WTC11 (cell line): ENCODE results near the gene INMT.

Experiments
- GABPB1 ChIP-seq: sonication (generic); formaldehyde crosslinking; IDR thresholded peaks from 2 replicates; pipeline ENCODE4 v1.8.1; 2023; ENCODE audit warnings: mild to moderate bottlenecking, missing genetic modification reagents
- NFYB ChIP-seq: sonication (generic); formaldehyde crosslinking; conservative IDR thresholded peaks from 2 replicates; pipeline ENCODE4 v1.8.0; 2022; ENCODE audit warnings: low read depth, missing genetic modification reagents
- SP1 ChIP-seq: sonication (generic); formaldehyde crosslinking; conservative IDR thresholded peaks from 2 replicates; pipeline ENCODE4 v1.8.1; 2022; ENCODE audit warnings: missing genetic modification reagents
- TEAD4 ChIP-seq: sonication (generic); formaldehyde crosslinking; IDR thresholded peaks from 2 replicates; pipeline ENCODE4 v1.8.0; 2022; ENCODE audit warnings: mild to moderate bottlenecking, missing genetic modification reagents
- TF ChIP-seq, protein P1 (sequence below): fragments of 200-600 bp; IDR thresholded peaks from 2 replicates; pipeline ENCODE4 v1.8.0; 2022; ENCODE audit warnings: antibody characterized with exemption
- TF ChIP-seq, protein P2 (sequence below): fragments of 250-450 bp; sonication (Bioruptor Pico); IDR thresholded peaks from 2 replicates; pipeline ENCODE4 v1.9.0; 2021; ENCODE audit warnings: mild to moderate bottlenecking
- TF ChIP-seq, protein P3 (sequence below): sonication (generic); formaldehyde crosslinking; IDR thresholded peaks from 2 replicates; pipeline ENCODE4 v1.8.1; 2022; ENCODE audit warnings: missing genetic modification reagents, borderline replicate concordance

GRCh38 chr7:30782690-30783089 is 30.8 kb downstream of the INMT start:
- TF ChIP-seq, protein P1, sequence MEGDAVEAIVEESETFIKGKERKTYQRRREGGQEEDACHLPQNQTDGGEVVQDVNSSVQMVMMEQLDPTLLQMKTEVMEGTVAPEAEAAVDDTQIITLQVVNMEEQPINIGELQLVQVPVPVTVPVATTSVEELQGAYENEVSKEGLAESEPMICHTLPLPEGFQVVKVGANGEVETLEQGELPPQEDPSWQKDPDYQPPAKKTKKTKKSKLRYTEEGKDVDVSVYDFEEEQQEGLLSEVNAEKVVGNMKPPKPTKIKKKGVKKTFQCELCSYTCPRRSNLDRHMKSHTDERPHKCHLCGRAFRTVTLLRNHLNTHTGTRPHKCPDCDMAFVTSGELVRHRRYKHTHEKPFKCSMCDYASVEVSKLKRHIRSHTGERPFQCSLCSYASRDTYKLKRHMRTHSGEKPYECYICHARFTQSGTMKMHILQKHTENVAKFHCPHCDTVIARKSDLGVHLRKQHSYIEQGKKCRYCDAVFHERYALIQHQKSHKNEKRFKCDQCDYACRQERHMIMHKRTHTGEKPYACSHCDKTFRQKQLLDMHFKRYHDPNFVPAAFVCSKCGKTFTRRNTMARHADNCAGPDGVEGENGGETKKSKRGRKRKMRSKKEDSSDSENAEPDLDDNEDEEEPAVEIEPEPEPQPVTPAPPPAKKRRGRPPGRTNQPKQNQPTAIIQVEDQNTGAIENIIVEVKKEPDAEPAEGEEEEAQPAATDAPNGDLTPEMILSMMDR, result no peak
- TF ChIP-seq GABPB1 (CRISPR knock-in tag), result no peak
- no peak for TF ChIP-seq SP1 (CRISPR knock-in tag)
- TF ChIP-seq, protein P2, sequence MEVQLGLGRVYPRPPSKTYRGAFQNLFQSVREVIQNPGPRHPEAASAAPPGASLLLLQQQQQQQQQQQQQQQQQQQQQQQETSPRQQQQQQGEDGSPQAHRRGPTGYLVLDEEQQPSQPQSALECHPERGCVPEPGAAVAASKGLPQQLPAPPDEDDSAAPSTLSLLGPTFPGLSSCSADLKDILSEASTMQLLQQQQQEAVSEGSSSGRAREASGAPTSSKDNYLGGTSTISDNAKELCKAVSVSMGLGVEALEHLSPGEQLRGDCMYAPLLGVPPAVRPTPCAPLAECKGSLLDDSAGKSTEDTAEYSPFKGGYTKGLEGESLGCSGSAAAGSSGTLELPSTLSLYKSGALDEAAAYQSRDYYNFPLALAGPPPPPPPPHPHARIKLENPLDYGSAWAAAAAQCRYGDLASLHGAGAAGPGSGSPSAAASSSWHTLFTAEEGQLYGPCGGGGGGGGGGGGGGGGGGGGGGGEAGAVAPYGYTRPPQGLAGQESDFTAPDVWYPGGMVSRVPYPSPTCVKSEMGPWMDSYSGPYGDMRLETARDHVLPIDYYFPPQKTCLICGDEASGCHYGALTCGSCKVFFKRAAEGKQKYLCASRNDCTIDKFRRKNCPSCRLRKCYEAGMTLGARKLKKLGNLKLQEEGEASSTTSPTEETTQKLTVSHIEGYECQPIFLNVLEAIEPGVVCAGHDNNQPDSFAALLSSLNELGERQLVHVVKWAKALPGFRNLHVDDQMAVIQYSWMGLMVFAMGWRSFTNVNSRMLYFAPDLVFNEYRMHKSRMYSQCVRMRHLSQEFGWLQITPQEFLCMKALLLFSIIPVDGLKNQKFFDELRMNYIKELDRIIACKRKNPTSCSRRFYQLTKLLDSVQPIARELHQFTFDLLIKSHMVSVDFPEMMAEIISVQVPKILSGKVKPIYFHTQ (CRISPR knock-in tag), result no peak
- TF ChIP-seq NFYB (CRISPR knock-in tag), result no peak
- TF ChIP-seq TEAD4 (CRISPR knock-in tag), result no peak
- TF ChIP-seq, protein P3, sequence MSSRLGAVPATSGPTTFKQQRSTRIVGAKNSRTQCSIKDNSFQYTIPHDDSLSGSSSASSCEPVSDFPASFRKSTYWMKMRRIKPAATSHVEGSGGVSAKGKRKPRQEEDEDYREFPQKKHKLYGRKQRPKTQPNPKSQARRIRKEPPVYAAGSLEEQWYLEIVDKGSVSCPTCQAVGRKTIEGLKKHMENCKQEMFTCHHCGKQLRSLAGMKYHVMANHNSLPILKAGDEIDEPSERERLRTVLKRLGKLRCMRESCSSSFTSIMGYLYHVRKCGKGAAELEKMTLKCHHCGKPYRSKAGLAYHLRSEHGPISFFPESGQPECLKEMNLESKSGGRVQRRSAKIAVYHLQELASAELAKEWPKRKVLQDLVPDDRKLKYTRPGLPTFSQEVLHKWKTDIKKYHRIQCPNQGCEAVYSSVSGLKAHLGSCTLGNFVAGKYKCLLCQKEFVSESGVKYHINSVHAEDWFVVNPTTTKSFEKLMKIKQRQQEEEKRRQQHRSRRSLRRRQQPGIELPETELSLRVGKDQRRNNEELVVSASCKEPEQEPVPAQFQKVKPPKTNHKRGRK, result no peak
